Mesothelial cell of epicardium (in vitro differentiated cells): ENCODE measurements around the gene ABHD16A. TPM values are rescaled to one million over a fixed set of nuclear protein-coding genes. Genes with fewer than 3 reads are reported as not detected.

Experiments used
- DNase-seq, 2 experiments: peaks; one replicate each; pipeline ENCODE4 v3.0.0; 2021; ENCODE audit warnings: low spot score in 2 of 2; ENCODE audit not compliant: unreplicated experiment in 2 of 2
- H3K27ac Mint-ChIP-seq: 2 replicates; pipeline ENCODE4 v1.8.0; 2021; ENCODE audit warnings: mixed read lengths
- H3K27me3 Mint-ChIP-seq: 2 replicates; pipeline ENCODE4 v1.8.0; 2021; ENCODE audit warnings: low read depth, mixed read lengths
- H3K36me3 Mint-ChIP-seq: 2 replicates; pipeline ENCODE4 v1.8.0; 2021; ENCODE audit warnings: mixed read lengths
- H3K4me1 Mint-ChIP-seq: 2 replicates; pipeline ENCODE4 v1.8.0; 2021; ENCODE audit warnings: mixed read lengths
- H3K4me3 Mint-ChIP-seq: 2 replicates; pipeline ENCODE4 v1.8.0; 2021; ENCODE audit warnings: mild to moderate bottlenecking, moderate library complexity, mixed read lengths
- H3K9me3 Mint-ChIP-seq: 2 replicates; pipeline ENCODE4 v1.8.0; 2021; ENCODE audit warnings: mixed read lengths
- CTCF ChIP-seq: fragments of 200-600 bp; sonication (generic); IDR thresholded peaks from one replicate; pipeline ENCODE4 v1.5.0; 2021; ENCODE audit warnings: antibody characterized with exemption; ENCODE audit not compliant: unreplicated experiment
- total RNA-seq: library from RNA; stranded (reverse); gene quantifications from 3 replicates; pipeline ENCODE4 v1.2.1, GENCODE V29; 2021

The ABHD16A gene
- total RNA-seq, 1 donor from 2014 or later, result 54.1 TPM

- Mint-ChIP-seq H3K27me3 (no peaks in the 10 kb centered on the region), H3K4me3 (peak overlapping the region; percentile 82), H3K9me3 (no peaks in the 10 kb centered on the region), H3K4me1 (peaks cover 56% of the 10 kb centered on the region), H3K36me3 (peaks cover 21% of the 10 kb centered on the region), H3K27ac (no peak overlapping the region)
- TF ChIP-seq CTCF, result no peak
- no peak for DNase-seq
Measured at GRCh38 chr6:31733734-31734133, 30.6 kb upstream of the ABHD16A start.

- H3K27ac Mint-ChIP-seq, result no peak overlapping the region
- peaks cover 46% of the 10 kb centered on the region for H3K4me1 Mint-ChIP-seq
- no peaks in the 10 kb centered on the region for H3K27me3 Mint-ChIP-seq
- DNase-seq, result no peak
- no peak for TF ChIP-seq CTCF
- H3K4me3 Mint-ChIP-seq, result no peak overlapping the region
- H3K9me3 Mint-ChIP-seq, result no peaks in the 10 kb centered on the region
- H3K36me3 Mint-ChIP-seq, result peaks cover 30% of the 10 kb centered on the region
Measured at GRCh38 chr6:31732029-31732428, 28.9 kb upstream of the ABHD16A start.

- Mint-ChIP-seq H3K4me3 (peak overlapping the region; percentile 100), H3K9me3 (no peaks in the 10 kb centered on the region), H3K36me3 (peaks cover 43% of the 10 kb centered on the region), H3K4me1 (peaks cover 34% of the 10 kb centered on the region), H3K27ac (peak overlapping the region; percentile 98), H3K27me3 (no peaks in the 10 kb centered on the region)
- no peak for DNase-seq
- no peak for TF ChIP-seq CTCF
Measured at GRCh38 chr6:31730631-31731086, 27.5 kb upstream of the ABHD16A start.

- peaks cover 45% of the 10 kb centered on the region for H3K36me3 Mint-ChIP-seq
- no peaks in the 10 kb centered on the region for H3K9me3 Mint-ChIP-seq
- H3K4me3 Mint-ChIP-seq, result peak overlapping the region; percentile 100
- DNase-seq, result peak; percentile 89 to 92
- H3K4me1 Mint-ChIP-seq, result peaks cover 30% of the 10 kb centered on the region
- peak overlapping the region; percentile 98 for H3K27ac Mint-ChIP-seq
- H3K27me3 Mint-ChIP-seq, result no peaks in the 10 kb centered on the region
- TF ChIP-seq CTCF, result no peak
Measured at GRCh38 chr6:31729979-31730630, 27.0 kb upstream of the ABHD16A start.

- no peak for TF ChIP-seq CTCF
- H3K9me3 Mint-ChIP-seq, result no peaks in the 10 kb centered on the region
- DNase-seq, result peak; percentile 71 to 85
- H3K27ac Mint-ChIP-seq, result peak overlapping the region; percentile 98
- H3K27me3 Mint-ChIP-seq, result no peaks in the 10 kb centered on the region
- peak overlapping the region; percentile 100 for H3K4me3 Mint-ChIP-seq
- peaks cover 26% of the 10 kb centered on the region for H3K4me1 Mint-ChIP-seq
- peaks cover 45% of the 10 kb centered on the region for H3K36me3 Mint-ChIP-seq
Measured at GRCh38 chr6:31729515-31729978, 26.4 kb upstream of the ABHD16A start.
